Glutamatergic neuron (in vitro differentiated cells): Measurements from ENCODE around the gene ONECUT3. TPM values are rescaled to one million over a fixed set of nuclear protein-coding genes. Genes with fewer than 3 reads are reported as not detected.

Source experiments
- DNase-seq: peaks from one replicate; pipeline ENCODE4 v3.0.0; 2022
- H3K27ac Mint-ChIP-seq: one replicate; pipeline ENCODE4 v1.8.0; 2020; ENCODE audit warnings: mild to moderate bottlenecking, mixed read lengths, inconsistent platforms; ENCODE audit not compliant: unreplicated experiment
- H3K27me3 Mint-ChIP-seq: one replicate; pipeline ENCODE4 v1.8.0; 2020; ENCODE audit warnings: mild to moderate bottlenecking, moderate library complexity, mixed read lengths, inconsistent platforms; ENCODE audit not compliant: unreplicated experiment
- H3K36me3 Mint-ChIP-seq: one replicate; pipeline ENCODE4 v1.8.0; 2020; ENCODE audit warnings: mild to moderate bottlenecking, mixed read lengths, inconsistent platforms; ENCODE audit not compliant: unreplicated experiment
- H3K4me1 Mint-ChIP-seq: one replicate; pipeline ENCODE4 v1.8.0; 2020; ENCODE audit warnings: mild to moderate bottlenecking, low read depth, mixed read lengths, inconsistent platforms; ENCODE audit not compliant: unreplicated experiment
- H3K4me3 Mint-ChIP-seq: one replicate; pipeline ENCODE4 v1.8.0; 2020; ENCODE audit warnings: mild to moderate bottlenecking, mixed read lengths, inconsistent platforms; ENCODE audit not compliant: unreplicated experiment
- H3K9me3 Mint-ChIP-seq: one replicate; pipeline ENCODE4 v1.8.0; 2020; ENCODE audit warnings: mild to moderate bottlenecking, moderate library complexity, mixed read lengths, inconsistent platforms; ENCODE audit not compliant: unreplicated experiment
- total RNA-seq: library from RNA; stranded (reverse); fragmentation: NEBNext Ultra II Directional; extraction: Animal tissue kit (Norgen Biotek cat#: 25700); gene quantifications from one replicate; pipeline ENCODE4 v1.2.1, GENCODE V29; 2021; ENCODE audit not compliant: unreplicated experiment
- TF ChIP-seq, protein P1 (sequence below): fragments of 200-600 bp; sonication (generic); IDR thresholded peaks from one replicate; pipeline ENCODE4 v1.5.0; 2021; ENCODE audit not compliant: partially characterized antibody, unreplicated experiment

Gene ONECUT3
- total RNA-seq, 1 donor from 2014 or later: 15.4 TPM

- H3K4me3 Mint-ChIP-seq: no peak overlapping the region
- TF ChIP-seq, protein P1, sequence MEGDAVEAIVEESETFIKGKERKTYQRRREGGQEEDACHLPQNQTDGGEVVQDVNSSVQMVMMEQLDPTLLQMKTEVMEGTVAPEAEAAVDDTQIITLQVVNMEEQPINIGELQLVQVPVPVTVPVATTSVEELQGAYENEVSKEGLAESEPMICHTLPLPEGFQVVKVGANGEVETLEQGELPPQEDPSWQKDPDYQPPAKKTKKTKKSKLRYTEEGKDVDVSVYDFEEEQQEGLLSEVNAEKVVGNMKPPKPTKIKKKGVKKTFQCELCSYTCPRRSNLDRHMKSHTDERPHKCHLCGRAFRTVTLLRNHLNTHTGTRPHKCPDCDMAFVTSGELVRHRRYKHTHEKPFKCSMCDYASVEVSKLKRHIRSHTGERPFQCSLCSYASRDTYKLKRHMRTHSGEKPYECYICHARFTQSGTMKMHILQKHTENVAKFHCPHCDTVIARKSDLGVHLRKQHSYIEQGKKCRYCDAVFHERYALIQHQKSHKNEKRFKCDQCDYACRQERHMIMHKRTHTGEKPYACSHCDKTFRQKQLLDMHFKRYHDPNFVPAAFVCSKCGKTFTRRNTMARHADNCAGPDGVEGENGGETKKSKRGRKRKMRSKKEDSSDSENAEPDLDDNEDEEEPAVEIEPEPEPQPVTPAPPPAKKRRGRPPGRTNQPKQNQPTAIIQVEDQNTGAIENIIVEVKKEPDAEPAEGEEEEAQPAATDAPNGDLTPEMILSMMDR: no peak
Measured at GRCh38 chr19:1739960-1740629, 13.2 kb upstream of the ONECUT3 start.

DNA sequence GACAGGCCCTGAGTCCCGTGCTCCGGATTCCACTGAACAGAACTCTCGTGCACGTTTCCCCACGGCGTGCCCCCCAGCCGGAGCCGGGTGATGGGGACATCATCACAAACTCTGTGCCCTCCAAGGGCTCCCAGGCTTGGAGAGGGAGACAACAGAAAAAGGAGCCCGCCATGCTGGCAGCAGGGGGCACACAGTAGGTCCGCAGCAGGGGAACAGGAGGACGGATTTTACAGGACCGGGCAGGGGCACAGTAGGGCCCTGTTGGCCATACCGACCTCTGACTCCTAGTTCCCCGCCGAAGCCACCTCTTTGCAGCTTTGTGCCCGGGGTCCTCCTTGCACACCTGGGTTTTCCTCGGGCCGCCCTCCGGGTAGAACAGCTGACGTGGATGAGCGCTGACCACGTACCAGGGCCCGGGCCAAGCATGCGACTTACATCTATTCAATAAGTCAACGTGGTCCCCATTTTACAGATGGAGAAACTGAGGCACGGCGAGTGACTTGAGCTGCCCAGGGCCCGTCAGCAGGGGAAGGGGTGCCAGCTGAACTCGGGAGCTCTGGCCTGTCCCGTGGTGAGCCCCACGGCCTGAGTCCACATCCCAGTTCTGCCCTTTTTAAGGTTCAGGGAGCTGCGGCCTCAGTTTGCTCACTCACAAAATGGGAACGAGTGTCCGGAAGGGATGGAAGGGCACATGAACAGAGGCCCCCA, 10.2 kb upstream of the ONECUT3 start:
- H3K9me3 Mint-ChIP-seq: peaks cover 3% of the 10 kb centered on the region
- no peaks in the 10 kb centered on the region for H3K36me3 Mint-ChIP-seq
- H3K27me3 Mint-ChIP-seq: peaks cover 6% of the 10 kb centered on the region
- H3K4me3 Mint-ChIP-seq: no peak overlapping the region
- DNase-seq: no peak
- TF ChIP-seq, protein P1: no peak
- H3K27ac Mint-ChIP-seq: no peak overlapping the region
- no peaks in the 10 kb centered on the region for H3K4me1 Mint-ChIP-seq

More at GRCh38 chr19:1739960-1740629, 13.2 kb upstream of the ONECUT3 start:
- no peak for DNase-seq
- H3K27me3 Mint-ChIP-seq: peaks cover 7% of the 10 kb centered on the region
- no peaks in the 10 kb centered on the region for H3K4me1 Mint-ChIP-seq
- H3K9me3 Mint-ChIP-seq: peaks cover 4% of the 10 kb centered on the region
- H3K27ac Mint-ChIP-seq: peak overlapping the region; percentile 38
- no peaks in the 10 kb centered on the region for H3K36me3 Mint-ChIP-seq

- Mint-ChIP-seq H3K4me3 (no peak overlapping the region), H3K4me1 (no peaks in the 10 kb centered on the region), H3K27me3 (peaks cover 6% of the 10 kb centered on the region), H3K9me3 (peaks cover 3% of the 10 kb centered on the region), H3K27ac (no peak overlapping the region), H3K36me3 (no peaks in the 10 kb centered on the region)
- TF ChIP-seq, protein P1: no peak
- no peak for DNase-seq
Measured at GRCh38 chr19:1744133-1744665, 9.1 kb upstream of the ONECUT3 start.

DNA sequence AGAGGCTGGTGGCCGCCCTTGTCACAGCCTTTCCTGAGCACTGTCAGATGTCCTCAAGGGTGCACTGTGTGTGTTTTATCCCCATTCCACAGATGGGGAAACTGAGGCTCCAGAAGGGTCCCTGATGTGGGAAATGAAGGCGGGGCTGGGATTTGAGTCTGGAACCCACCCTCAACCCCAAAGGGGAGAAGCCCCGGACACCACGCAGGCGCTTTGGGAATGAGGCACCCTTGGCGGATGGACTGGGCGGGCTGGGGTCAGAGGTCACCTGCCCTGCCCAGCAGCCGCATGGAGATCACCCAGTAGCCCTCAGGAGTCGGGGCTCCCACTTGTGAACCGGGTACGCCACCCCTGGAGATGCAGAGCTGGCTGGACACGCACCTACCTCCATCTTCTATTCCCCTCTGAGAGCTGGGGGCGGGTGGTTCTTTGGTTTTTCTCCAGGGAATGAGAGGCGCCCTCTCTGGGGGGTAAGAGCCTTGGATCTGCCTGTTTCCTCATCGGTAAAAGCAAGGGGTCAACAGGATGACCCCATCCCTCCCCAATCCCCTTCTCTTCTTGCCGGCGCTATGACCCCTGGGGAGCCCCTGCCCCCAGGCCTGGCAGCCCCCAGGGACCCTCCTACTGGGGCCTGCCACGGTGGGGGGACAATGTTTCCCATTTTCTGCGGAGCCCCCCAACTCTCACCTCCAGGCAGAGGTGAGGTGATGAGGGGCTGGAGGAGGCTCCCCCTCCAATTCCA, 8.3 kb upstream of the ONECUT3 start:
- Mint-ChIP-seq H3K4me3 (no peak overlapping the region), H3K27ac (no peak overlapping the region), H3K36me3 (no peaks in the 10 kb centered on the region), H3K27me3 (peaks cover 6% of the 10 kb centered on the region), H3K4me1 (peaks cover under 1% of the 10 kb centered on the region), H3K9me3 (peaks cover 3% of the 10 kb centered on the region)
- no peak for DNase-seq
- TF ChIP-seq, protein P1: no peak
